ENCODE measurements around the gene ONECUT1. TPM values are rescaled to one million over a fixed set of nuclear protein-coding genes. Genes with fewer than 3 reads are reported as not detected.
A peak's percentile ranks its signal among the peaks of the same experiment; 100 is the strongest.

The ONECUT1 gene
- total RNA-seq, 4 donors from 2014 or later, result not detected

DNA sequence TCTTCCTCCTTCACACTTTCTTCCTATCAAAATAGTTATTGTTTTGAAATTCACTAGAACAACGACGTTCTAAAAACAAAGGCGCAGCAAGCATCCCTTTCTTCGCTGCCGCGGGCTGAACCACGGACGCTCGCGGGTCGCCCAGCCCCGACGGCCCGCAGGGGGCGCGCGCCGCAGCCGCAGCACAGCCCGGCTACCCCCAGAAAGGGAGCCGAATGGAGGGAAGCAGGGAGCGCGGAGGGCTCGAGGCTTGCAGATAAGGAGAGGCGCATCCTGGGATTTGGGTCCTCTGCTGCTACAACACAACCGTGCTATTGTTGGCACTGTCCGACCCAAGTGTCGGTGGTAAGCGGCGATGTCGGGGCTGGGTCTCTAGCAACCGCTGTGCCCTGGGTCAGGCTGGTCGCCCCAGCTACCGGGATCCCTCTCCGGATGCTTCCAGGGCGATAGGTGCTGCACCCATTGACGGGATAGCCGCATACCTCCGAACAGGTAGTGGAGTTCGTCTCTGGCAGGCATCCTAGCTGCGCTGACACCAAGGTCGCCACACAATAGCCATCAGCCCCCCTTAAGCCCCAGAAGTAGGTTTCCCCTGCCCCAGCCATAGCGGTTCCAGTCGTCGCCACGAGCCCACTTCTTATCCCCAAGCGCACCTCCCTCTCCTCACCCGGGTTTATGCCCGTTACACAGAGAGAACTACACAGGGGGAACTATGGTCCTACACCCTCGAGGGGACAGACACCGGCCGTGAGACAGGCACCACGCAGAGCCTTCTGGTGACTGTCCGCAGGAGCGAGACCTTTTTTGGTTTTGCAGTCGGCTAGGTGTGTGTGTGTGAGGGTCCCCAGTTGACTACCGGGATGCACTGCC, 6.0 kb downstream of the ONECUT1 start:
- no peak for DNase-seq (ENCODE audit: extremely low spot score)
- Histone ChIP-seq H3K36me3 (no peaks in the 10 kb centered on the region), H3K27me3 (peaks cover 12 to 96% (median 79%) of the 10 kb centered on the region in 4 donors), H3K4me3 (peak overlapping the region in 3 of 4 donors; percentile 14 to 18 (median 18)), H3K9me3 (no peaks in the 10 kb centered on the region), H3K27ac (replicated peaks in 1 of 4) (no peak overlapping the region), H3K4me1 (peaks cover 42 to 76% (median 64%) of the 10 kb centered on the region in 4 donors)
- WGBS, result 1% methylated on average over 27 of the region's 57 CpGs
- intact Hi-C loops (cut with DNase I), result loop anchor here (10.0 kb wide), 1 partner anchor 411 kb away; no protein-coding TSS in a partner anchor
- TF ChIP-seq EP300 (IDR thresholded peaks at IDR 0.05) (no peak), POLR2AphosphoS5 (IDR thresholded peaks at IDR 0.05) (no peak), POLR2A (IDR thresholded peaks at IDR 0.05; ENCODE audit: low read depth) (no peak)
- TF ChIP-seq, protein P1, sequence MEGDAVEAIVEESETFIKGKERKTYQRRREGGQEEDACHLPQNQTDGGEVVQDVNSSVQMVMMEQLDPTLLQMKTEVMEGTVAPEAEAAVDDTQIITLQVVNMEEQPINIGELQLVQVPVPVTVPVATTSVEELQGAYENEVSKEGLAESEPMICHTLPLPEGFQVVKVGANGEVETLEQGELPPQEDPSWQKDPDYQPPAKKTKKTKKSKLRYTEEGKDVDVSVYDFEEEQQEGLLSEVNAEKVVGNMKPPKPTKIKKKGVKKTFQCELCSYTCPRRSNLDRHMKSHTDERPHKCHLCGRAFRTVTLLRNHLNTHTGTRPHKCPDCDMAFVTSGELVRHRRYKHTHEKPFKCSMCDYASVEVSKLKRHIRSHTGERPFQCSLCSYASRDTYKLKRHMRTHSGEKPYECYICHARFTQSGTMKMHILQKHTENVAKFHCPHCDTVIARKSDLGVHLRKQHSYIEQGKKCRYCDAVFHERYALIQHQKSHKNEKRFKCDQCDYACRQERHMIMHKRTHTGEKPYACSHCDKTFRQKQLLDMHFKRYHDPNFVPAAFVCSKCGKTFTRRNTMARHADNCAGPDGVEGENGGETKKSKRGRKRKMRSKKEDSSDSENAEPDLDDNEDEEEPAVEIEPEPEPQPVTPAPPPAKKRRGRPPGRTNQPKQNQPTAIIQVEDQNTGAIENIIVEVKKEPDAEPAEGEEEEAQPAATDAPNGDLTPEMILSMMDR (IDR thresholded peaks at IDR 0.05), result peak in 2 of 3 experiments; percentile 33 to 41

DNA sequence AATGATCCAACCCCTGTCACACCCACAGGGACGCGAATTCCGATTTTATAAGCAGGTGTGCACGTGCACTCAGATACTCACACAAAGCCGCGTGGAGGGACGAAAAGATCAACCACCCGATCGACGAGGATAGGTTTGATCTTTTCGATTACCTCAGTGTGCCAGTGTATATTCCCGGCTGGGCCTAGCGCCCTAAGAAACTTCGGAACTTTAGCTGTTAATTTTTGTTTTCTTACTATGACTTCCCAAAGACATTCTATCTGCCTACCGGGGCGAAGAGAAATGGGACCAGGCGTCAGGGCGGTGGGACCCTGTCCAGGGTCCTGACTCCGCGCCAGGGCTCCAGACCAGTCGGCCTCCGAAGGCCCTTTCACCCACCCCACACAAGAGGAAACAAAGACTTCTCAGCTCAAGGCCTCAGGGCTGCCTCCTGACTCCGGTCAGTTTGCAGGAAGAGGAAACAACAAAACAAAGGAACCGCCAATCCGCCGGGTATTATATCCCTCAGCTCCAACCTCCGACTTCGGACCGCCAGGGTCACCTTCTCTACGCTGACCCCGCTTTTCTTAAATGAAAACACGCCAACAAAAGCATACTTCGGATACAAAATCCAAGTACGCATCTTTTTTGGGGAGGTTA, 6.8 kb downstream of the ONECUT1 start:
- Histone ChIP-seq H3K27ac (replicated peaks in 1 of 4) (no peak overlapping the region), H3K36me3 (no peaks in the 10 kb centered on the region), H3K4me1 (peaks cover 33 to 67% (median 55%) of the 10 kb centered on the region in 4 donors), H3K9me3 (no peaks in the 10 kb centered on the region), H3K4me3 (peak overlapping the region in 1 of 4 donors; percentile 14), H3K27me3 (peaks cover 9 to 96% (median 73%) of the 10 kb centered on the region in 4 donors)
- no peak for DNase-seq (ENCODE audit: extremely low spot score)
- WGBS, result 10% methylated on average over 28 of the region's 34 CpGs
- intact Hi-C loops (cut with DNase I), result loop anchor here (10.0 kb wide), 1 partner anchor 411 kb away; no protein-coding TSS in a partner anchor
- TF ChIP-seq EP300 (IDR thresholded peaks at IDR 0.05) (no peak), POLR2A (IDR thresholded peaks at IDR 0.05; ENCODE audit: low read depth) (no peak), POLR2AphosphoS5 (IDR thresholded peaks at IDR 0.05) (no peak)
- TF ChIP-seq, protein P1 (IDR thresholded peaks at IDR 0.05), result no peak

DNA sequence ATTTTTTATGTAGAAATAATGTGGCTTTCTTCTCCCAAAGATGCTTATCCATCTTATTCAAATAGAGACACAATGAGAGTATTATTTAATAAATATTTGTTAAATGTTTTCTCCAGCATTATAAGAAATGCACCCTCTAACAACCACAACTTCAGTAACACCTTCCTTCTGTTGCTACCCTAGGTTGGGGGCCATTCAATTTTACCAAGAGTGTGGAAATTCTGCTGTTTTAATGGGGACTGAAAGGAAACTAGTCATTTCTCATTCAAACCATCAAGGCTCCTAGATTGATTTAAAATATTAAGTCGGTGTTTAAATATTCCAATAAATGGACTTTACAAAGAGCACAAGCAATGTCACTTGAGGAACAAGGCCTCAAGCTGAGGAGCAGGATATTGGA, 7.6 kb downstream of the ONECUT1 start:
- H3K36me3 ChIP-seq, result no peaks in the 10 kb centered on the region
- no peak overlapping the region for H3K4me3 ChIP-seq
- no peak for DNase-seq (ENCODE audit: extremely low spot score)
- TF ChIP-seq POLR2A (IDR thresholded peaks at IDR 0.05; ENCODE audit: low read depth) (no peak), EP300 (IDR thresholded peaks at IDR 0.05) (no peak), POLR2AphosphoS5 (IDR thresholded peaks at IDR 0.05) (no peak)
- TF ChIP-seq, protein P1 (IDR thresholded peaks at IDR 0.05), result no peak
- H3K9me3 ChIP-seq, result no peaks in the 10 kb centered on the region
- H3K4me1 ChIP-seq, result peaks cover 27 to 60% (median 47%) of the 10 kb centered on the region in 4 donors
- H3K27me3 ChIP-seq, result peaks cover 9 to 96% (median 65%) of the 10 kb centered on the region in 4 donors
- no peak overlapping the region for H3K27ac ChIP-seq (replicated peaks in 1 of 4)
- WGBS, result 54% methylated on average over 1 of the region's 1 CpG
- intact Hi-C loops (cut with DNase I), result loop anchor here (10.0 kb wide), 1 partner anchor 412 kb away; no protein-coding TSS in a partner anchor

DNA sequence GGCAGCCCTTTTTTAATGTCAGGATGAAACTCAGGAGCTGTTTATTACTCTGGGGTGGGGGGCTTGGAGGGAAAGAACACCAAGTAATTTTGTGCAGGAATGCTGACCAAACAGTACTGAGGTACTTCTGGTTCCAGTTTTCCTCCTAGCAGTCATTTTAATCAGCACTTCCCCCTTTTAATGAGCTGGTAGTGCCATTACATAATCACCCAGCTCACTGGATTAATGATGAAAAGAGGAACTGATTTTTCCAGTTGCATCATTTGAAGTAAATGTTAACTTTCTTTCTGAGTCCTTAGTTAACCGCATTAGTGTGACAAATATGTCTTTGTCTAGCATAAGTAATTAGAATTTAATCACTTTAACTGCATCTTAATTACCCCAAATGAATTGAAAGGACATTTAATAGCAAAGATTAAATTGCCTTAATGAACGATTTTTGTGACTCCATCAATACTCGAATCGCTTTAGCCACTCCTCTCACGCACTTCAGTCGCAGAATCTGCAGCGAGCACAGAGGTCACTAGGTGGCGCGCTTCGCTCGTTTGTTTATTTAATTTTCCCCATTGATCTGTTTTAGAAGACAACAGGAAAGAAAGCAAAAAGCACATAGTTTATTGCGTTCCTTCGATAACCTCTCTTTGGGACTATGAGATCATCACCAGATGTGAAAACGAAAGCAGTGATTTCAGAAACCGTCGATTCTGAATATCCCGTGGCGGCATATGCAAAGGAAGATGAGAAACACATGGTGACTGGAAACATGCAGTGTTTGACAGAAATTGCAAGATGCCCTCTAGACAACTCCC, 9.8 kb downstream of the ONECUT1 start:
- Histone ChIP-seq H3K4me3 (peak overlapping the region; percentile 9 to 38 (median 22)), H3K27ac (replicated peaks in 1 of 4) (no peak overlapping the region), H3K4me1 (peaks cover 15 to 38% (median 31%) of the 10 kb centered on the region in 4 donors), H3K9me3 (no peaks in the 10 kb centered on the region), H3K36me3 (no peaks in the 10 kb centered on the region), H3K27me3 (peaks cover 4 to 96% (median 45%) of the 10 kb centered on the region in 4 donors)
- intact Hi-C loops (cut with DNase I), result loop anchor here (10.0 kb wide), 1 partner anchor 414 kb away; no protein-coding TSS in a partner anchor
- DNase-seq (ENCODE audit: extremely low spot score), result no peak
- TF ChIP-seq, protein P1 (IDR thresholded peaks at IDR 0.05), result peak; percentile 65 to 80 (median 76)
- TF ChIP-seq POLR2AphosphoS5 (IDR thresholded peaks at IDR 0.05), result peak in 1 of 2 donors; percentile 12
- no peak for TF ChIP-seq POLR2A (IDR thresholded peaks at IDR 0.05; ENCODE audit: low read depth)
- no peak for TF ChIP-seq EP300 (IDR thresholded peaks at IDR 0.05)
- 5% methylated on average over 18 of the region's 18 CpGs for WGBS

Measured in esophagus muscularis mucosa (tissue), 4 donors.